Kidney (tissue), 14 donors: Measurements from ENCODE around the gene CPVL. TPM values are rescaled to one million over a fixed set of nuclear protein-coding genes. Genes with fewer than 3 reads are reported as not detected.

ENCODE experiments used
- DNase-seq, 5 donors: peaks; one replicate each; pipeline ENCODE4 v3.0.0-alpha.2; 2013 to 2020
- FAIRE-seq: peaks from 2 replicates; lab custom pipeline; 2012; peaks lifted over from hg19 to GRCh38; lab: Jason Lieb, UNC
- H3K27ac ChIP-seq, 2 donors: one replicate each; pipeline ENCODE4 v1.7.0; 2013; ENCODE audit warnings: low read depth in 2 of 2, low read length in 2 of 2, inconsistent platforms in 1 of 2
- H3K27me3 ChIP-seq: one replicate; pipeline ENCODE4 v1.7.1; 2013; ENCODE audit warnings: low read length, inconsistent platforms; ENCODE audit not compliant: control insufficient read depth, insufficient read depth
- H3K36me3 ChIP-seq, 3 donors: one replicate each; pipeline versions ENCODE4 v1.7.0 to v1.7.1; 2013; ENCODE audit warnings: low read length in 3 of 3, control low read depth in 1 of 3, inconsistent platforms in 1 of 3; ENCODE audit not compliant: insufficient read depth in 3 of 3, control insufficient read depth in 2 of 3
- H3K4me1 ChIP-seq, 3 donors: one replicate each; pipeline versions ENCODE4 v1.7.0 to v1.7.1; 2013; ENCODE audit warnings: low read length in 3 of 3, inconsistent platforms in 1 of 3, low read depth in 1 of 3; ENCODE audit not compliant: control insufficient read depth in 2 of 3, insufficient read depth in 2 of 3
- H3K4me3 ChIP-seq, 3 donors: one replicate each; pipeline versions ENCODE4 v1.7.0 to v1.8.1; 2013; ENCODE audit warnings: low read length in 3 of 3, control low read depth in 1 of 3, inconsistent platforms in 1 of 3
- H3K9ac ChIP-seq, 3 donors: one replicate each; pipeline versions ENCODE4 v1.7.0 to v1.7.1; 2013; ENCODE audit warnings: low read length in 3 of 3, control low read depth in 1 of 3, inconsistent platforms in 1 of 3
- H3K9me3 ChIP-seq, 3 donors: one replicate each; pipeline versions ENCODE4 v1.7.0 to v1.7.1; 2013; ENCODE audit warnings: low read length in 3 of 3, control low read depth in 1 of 3, inconsistent platforms in 1 of 3; ENCODE audit not compliant: control insufficient read depth in 2 of 3, insufficient read depth in 1 of 3
- CTCF ChIP-seq: IDR thresholded peaks from 3 replicates; pipeline ENCODE4 v1.5.1; 2012; ENCODE audit warnings: mild to moderate bottlenecking, moderate library complexity, borderline replicate concordance; ENCODE audit not compliant: insufficient read depth; ENCODE audit errors: extremely low read depth
- intact Hi-C: fragments of 100-400 bp; cut with DNase I; formaldehyde crosslinking; loops from one replicate; pipeline ENCODE4 v1.11.1; 2022
- polyA plus RNA-seq: library from polyadenylated mRNA; stranded (reverse); fragments of 350-450 nt; fragmentation: Illumina TruSeq; extraction: RNeasy Lipid Tissue Mini Kit (QIAGEN cat#74804); gene quantifications from one replicate; pipeline ENCODE4 v1.2.3, GENCODE V29; 2014; ENCODE audit warnings: low read depth, low replicate concordance; ENCODE audit not compliant: insufficient read depth
- total RNA-seq: library from RNA; stranded (reverse); fragmentation: NEBNext Ultra II Directional; extraction: Animal tissue kit (Norgen Biotek cat#: 25700); gene quantifications from one replicate; pipeline ENCODE4 v1.2.1, GENCODE V29; 2021
- donor health status: control.
- donor health status: control.
- donor health status: control.
- donor health status: control.
- donor health status: control.
- donor health status: DM: yes; HTN: yes; CAD: no.
- donor health status: Normal renal cell carcinoma (clear cell type).

Gene CPVL
- total and polyA plus RNA-seq, 2 donors from 2014 or later: 104 to 133 TPM

- Histone ChIP-seq H3K36me3 (peaks cover 0 to 2% (median 0%) of the 10 kb centered on the region in 3 donors), H3K27me3 (no peaks in the 10 kb centered on the region), H3K27ac (no peak overlapping the region), H3K4me3 (no peak overlapping the region), H3K9me3 (peaks cover 2 to 25% (median 15%) of the 10 kb centered on the region in 3 donors), H3K9ac (no peak overlapping the region), H3K4me1 (no peaks in the 10 kb centered on the region)
- TF ChIP-seq CTCF: no peak
- DNase-seq (no peak), FAIRE-seq (no peak)
- intact Hi-C loops: no loop called here
Observed at GRCh38 chr7:29022291-29022988, 123.9 kb downstream of the CPVL start.

- Histone ChIP-seq H3K4me3 (no peak overlapping the region), H3K9me3 (peaks cover 0 to 10% (median 7%) of the 10 kb centered on the region in 3 donors), H3K27ac (no peak overlapping the region), H3K4me1 (no peaks in the 10 kb centered on the region), H3K27me3 (no peaks in the 10 kb centered on the region), H3K36me3 (no peaks in the 10 kb centered on the region), H3K9ac (no peak overlapping the region)
- no peak for TF ChIP-seq CTCF
- no peak for DNase-seq
- FAIRE-seq: no peak
- intact Hi-C loops: no loop called here
Observed at GRCh38 chr7:29019896-29020295, 126.4 kb downstream of the CPVL start.

GRCh38 chr7:29019387-29019786 lies 127.0 kb downstream of the CPVL start:
- DNase-seq (no peak), FAIRE-seq (no peak)
- Histone ChIP-seq H3K36me3 (no peaks in the 10 kb centered on the region), H3K4me3 (no peak overlapping the region), H3K4me1 (peaks cover 0 to 2% (median 0%) of the 10 kb centered on the region in 3 donors), H3K27me3 (no peaks in the 10 kb centered on the region), H3K9ac (no peak overlapping the region), H3K9me3 (peaks cover 0 to 5% (median 2%) of the 10 kb centered on the region in 3 donors), H3K27ac (no peak overlapping the region)
- no peak for TF ChIP-seq CTCF
- intact Hi-C loops: no loop called here
